KBM-7 (cell line): Measurements from ENCODE around the gene PLCB1.

Source experiments
- DNase-seq: peaks from one replicate; pipeline ENCODE4 v3.0.0-alpha.2; 2015
- in situ Hi-C: fragments of 300-500 bp; cut with MboI; formaldehyde crosslinking; loops from 2 replicates; pipeline ENCODE4 v1.14.3; 2020; ENCODE audit warnings: low sequenced_read_pairs, low pct_unique_long_range_greater_than_20kb, mixed read lengths

The PLCB1 gene

GRCh38 chr20:8787090-8787489 is 655.0 kb downstream of the PLCB1 start:
- in situ Hi-C loops: no loop called here
- no peak for DNase-seq

GRCh38 chr20:8788275-8788674 is 656.2 kb downstream of the PLCB1 start:
- in situ Hi-C loops: no loop called here
- no peak for DNase-seq

GRCh38 chr20:8788831-8789230 is 656.8 kb downstream of the PLCB1 start:
- no peak for DNase-seq
- in situ Hi-C loops: no loop called here

GRCh38 chr20:8790442-8791074 is 658.5 kb downstream of the PLCB1 start:
- in situ Hi-C loops: no loop called here
- peak; percentile 21 for DNase-seq

- DNase-seq: no peak
- in situ Hi-C loops: no loop called here
These were observed 663.3 kb downstream of the PLCB1 start for GRCh38 chr20:8795404-8795803.

- no peak for DNase-seq
- in situ Hi-C loops: no loop called here
These were observed 664.1 kb downstream of the PLCB1 start for GRCh38 chr20:8796088-8796660.

GRCh38 chr20:8798505-8798904 is 666.4 kb downstream of the PLCB1 start:
- in situ Hi-C loops: no loop called here
- DNase-seq: no peak

GRCh38 chr20:8800089-8800488 is 668.0 kb downstream of the PLCB1 start:
- DNase-seq: no peak
- in situ Hi-C loops: no loop called here

GRCh38 chr20:8801686-8802085 is 669.6 kb downstream of the PLCB1 start:
- in situ Hi-C loops: no loop called here
- DNase-seq: no peak

GRCh38 chr20:8803065-8803464 is 671.0 kb downstream of the PLCB1 start:
- in situ Hi-C loops: no loop called here
- DNase-seq: no peak

GRCh38 chr20:8803941-8804340 is 671.9 kb downstream of the PLCB1 start:
- DNase-seq: no peak
- in situ Hi-C loops: no loop called here

GRCh38 chr20:8805737-8806442 is 673.8 kb downstream of the PLCB1 start:
- in situ Hi-C loops: no loop called here
- DNase-seq: no peak

- no peak for DNase-seq
- in situ Hi-C loops: no loop called here
These were observed 675.6 kb downstream of the PLCB1 start for GRCh38 chr20:8807480-8808201.

GRCh38 chr20:8808202-8808535 is 676.1 kb downstream of the PLCB1 start:
- in situ Hi-C loops: no loop called here
- no peak for DNase-seq

GRCh38 chr20:8809107-8809953 is 677.3 kb downstream of the PLCB1 start:
- in situ Hi-C loops: no loop called here
- DNase-seq: no peak

- DNase-seq: no peak
- in situ Hi-C loops: no loop called here
These were observed 679.9 kb downstream of the PLCB1 start for GRCh38 chr20:8811801-8812594.

GRCh38 chr20:8812817-8813216 is 680.8 kb downstream of the PLCB1 start:
- DNase-seq: peak; percentile 12
- in situ Hi-C loops: no loop called here

GRCh38 chr20:8815208-8815607 is 683.1 kb downstream of the PLCB1 start:
- in situ Hi-C loops: no loop called here
- no peak for DNase-seq

GRCh38 chr20:8829256-8829655 is 697.2 kb downstream of the PLCB1 start:
- DNase-seq: no peak
- in situ Hi-C loops: no loop called here
